ENCODE data around the gene ATRIP.

DNA sequence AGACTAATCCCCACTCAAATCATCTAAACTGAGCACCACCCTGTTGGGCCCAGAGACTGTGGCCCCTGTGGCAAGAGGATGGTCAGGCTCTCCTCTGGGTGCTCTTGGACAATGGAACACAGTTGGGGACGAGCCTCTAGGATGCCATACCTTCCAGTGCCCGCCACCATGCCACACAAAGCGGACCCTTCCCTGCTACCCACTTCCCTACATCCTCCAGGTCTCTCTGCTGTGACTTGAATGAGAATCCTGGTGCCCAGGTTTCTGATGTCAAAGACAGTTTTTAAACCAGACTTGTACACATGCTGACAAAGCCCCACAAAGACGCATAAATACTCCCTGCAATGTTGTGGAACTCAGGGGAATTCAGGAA, 11.3 kb upstream of the ATRIP start:
- TF ChIP-seq, protein P1, sequence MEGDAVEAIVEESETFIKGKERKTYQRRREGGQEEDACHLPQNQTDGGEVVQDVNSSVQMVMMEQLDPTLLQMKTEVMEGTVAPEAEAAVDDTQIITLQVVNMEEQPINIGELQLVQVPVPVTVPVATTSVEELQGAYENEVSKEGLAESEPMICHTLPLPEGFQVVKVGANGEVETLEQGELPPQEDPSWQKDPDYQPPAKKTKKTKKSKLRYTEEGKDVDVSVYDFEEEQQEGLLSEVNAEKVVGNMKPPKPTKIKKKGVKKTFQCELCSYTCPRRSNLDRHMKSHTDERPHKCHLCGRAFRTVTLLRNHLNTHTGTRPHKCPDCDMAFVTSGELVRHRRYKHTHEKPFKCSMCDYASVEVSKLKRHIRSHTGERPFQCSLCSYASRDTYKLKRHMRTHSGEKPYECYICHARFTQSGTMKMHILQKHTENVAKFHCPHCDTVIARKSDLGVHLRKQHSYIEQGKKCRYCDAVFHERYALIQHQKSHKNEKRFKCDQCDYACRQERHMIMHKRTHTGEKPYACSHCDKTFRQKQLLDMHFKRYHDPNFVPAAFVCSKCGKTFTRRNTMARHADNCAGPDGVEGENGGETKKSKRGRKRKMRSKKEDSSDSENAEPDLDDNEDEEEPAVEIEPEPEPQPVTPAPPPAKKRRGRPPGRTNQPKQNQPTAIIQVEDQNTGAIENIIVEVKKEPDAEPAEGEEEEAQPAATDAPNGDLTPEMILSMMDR (IDR thresholded peaks at IDR 0.05; ENCODE audit: control extremely low read depth in 1 of 3, insufficient read depth in 1 of 3, low read depth in 1 of 3, low read length in 3 of 3) = no peak
- no peak for TF ChIP-seq CEBPB (IDR thresholded peaks at IDR 0.05; ENCODE audit: low read depth, low read length)
- TF ChIP-seq EZH2 (IDR thresholded peaks at IDR 0.05; ENCODE audit: low read depth, low read length, severe bottlenecking) = no peak
- no peak for TF ChIP-seq FOSL1 (IDR thresholded peaks at IDR 0.05; ENCODE audit: insufficient read depth, low read depth, low read length)
- no peak for TF ChIP-seq POLR2A (IDR thresholded peaks at IDR 0.05; ENCODE audit: control extremely low read depth in 1 of 2, low read depth in 2 of 2, low read length in 2 of 2)
- TF ChIP-seq KDM1A (IDR thresholded peaks at IDR 0.05; ENCODE audit: borderline replicate concordance, low read length) = no peak
- TF ChIP-seq JUN (IDR thresholded peaks at IDR 0.05; ENCODE audit: low read depth, low read length) = no peak
- TF ChIP-seq YY1 (IDR thresholded peaks at IDR 0.05; ENCODE audit: low read depth, low read length) = no peak
- TF ChIP-seq, protein P2, sequence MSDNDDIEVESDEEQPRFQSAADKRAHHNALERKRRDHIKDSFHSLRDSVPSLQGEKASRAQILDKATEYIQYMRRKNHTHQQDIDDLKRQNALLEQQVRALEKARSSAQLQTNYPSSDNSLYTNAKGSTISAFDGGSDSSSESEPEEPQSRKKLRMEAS (IDR thresholded peaks at IDR 0.05) = no peak
- TF ChIP-seq POLR2AphosphoS5 (IDR thresholded peaks at IDR 0.05; ENCODE audit: low read depth, low read length) = no peak
- no peak for TF ChIP-seq GABPA (IDR thresholded peaks at IDR 0.05; ENCODE audit: borderline replicate concordance, insufficient read depth, low read length)
- TF ChIP-seq TCF12 (IDR thresholded peaks at IDR 0.05; ENCODE audit: low read depth, low read length) = no peak
- no peak for TF ChIP-seq SP4 (IDR thresholded peaks at IDR 0.05; ENCODE audit: low read length)
- TF ChIP-seq EP300 (IDR thresholded peaks at IDR 0.05; ENCODE audit: borderline replicate concordance in 1 of 2, low read depth in 2 of 2, low read length in 2 of 2) = no peak

All from H1 (cell line).